Loucy (cell line): ENCODE data around the gene GNAQ.

Source experiments
- H2AFZ ChIP-seq: fragments of 200-600 bp; sonication (generic); 2 replicates; pipeline ENCODE4 v1.6.0; 2016; ENCODE audit warnings: antibody characterized with exemption, mild to moderate bottlenecking, low read length, moderate library complexity
- H3F3A ChIP-seq: fragments of 200-600 bp; 2 replicates; pipeline ENCODE4 v1.6.0; 2016; ENCODE audit warnings: antibody characterized with exemption, low read depth, mild to moderate bottlenecking
- H3K27me3 ChIP-seq: fragments of 200-600 bp; sonication (generic); 2 replicates; pipeline ENCODE4 v1.6.1; 2014; ENCODE audit warnings: low read length, mild to moderate bottlenecking; ENCODE audit not compliant: insufficient read depth, poor library complexity, severe bottlenecking
- H3K36me3 ChIP-seq: fragments of 200-600 bp; sonication (generic); 2 replicates; pipeline ENCODE4 v1.6.1; 2016; ENCODE audit warnings: low read length; ENCODE audit not compliant: insufficient read depth
- H3K4me1 ChIP-seq: fragments of 200-600 bp; sonication (generic); 2 replicates; pipeline ENCODE4 v1.5.1; 2014; ENCODE audit warnings: low read length, mild to moderate bottlenecking; ENCODE audit not compliant: insufficient read depth, poor library complexity, severe bottlenecking
- H3K4me2 ChIP-seq: fragments of 200-600 bp; sonication (generic); 2 replicates; pipeline ENCODE4 v1.6.0; 2014; ENCODE audit warnings: antibody characterized with exemption, low read length, low read depth, mild to moderate bottlenecking; ENCODE audit not compliant: poor library complexity, severe bottlenecking
- H3K4me3 ChIP-seq: fragments of 200-600 bp; sonication (generic); 2 replicates; pipeline ENCODE4 v1.5.1; 2014; ENCODE audit warnings: low read length, mild to moderate bottlenecking, mixed read lengths; ENCODE audit not compliant: poor library complexity, severe bottlenecking
- H3K79me2 ChIP-seq: fragments of 200-600 bp; sonication (generic); 2 replicates; pipeline ENCODE4 v1.6.1; 2014; ENCODE audit warnings: low read length; ENCODE audit not compliant: insufficient read depth
- H3K9ac ChIP-seq: fragments of 200-600 bp; sonication (generic); 2 replicates; pipeline ENCODE4 v1.6.0; 2014; ENCODE audit warnings: mild to moderate bottlenecking, low read depth, low read length, moderate library complexity; ENCODE audit not compliant: poor library complexity, severe bottlenecking
- H3K9me2 ChIP-seq: fragments of 200-600 bp; sonication (generic); replicated peaks from 2 replicates; pipeline ENCODE4 v1.6.1; 2016; ENCODE audit warnings: low read depth, low read length, mixed read lengths
- H3K9me3 ChIP-seq: fragments of 200-600 bp; sonication (generic); 2 replicates; pipeline ENCODE4 v1.6.1; 2014; ENCODE audit warnings: mild to moderate bottlenecking, antibody characterized with exemption, low read length, low read depth; ENCODE audit not compliant: insufficient read depth
- H4K20me1 ChIP-seq: fragments of 200-600 bp; sonication (generic); 2 replicates; pipeline ENCODE4 v1.6.0; 2014; ENCODE audit warnings: antibody characterized with exemption, low read length, mild to moderate bottlenecking; ENCODE audit not compliant: insufficient read depth, poor library complexity, severe bottlenecking
- CTCF ChIP-seq: fragments of 200-600 bp; sonication (generic); conservative IDR thresholded peaks from 2 replicates; pipeline ENCODE4 v1.5.1; 2014; ENCODE audit warnings: mild to moderate bottlenecking, antibody characterized with exemption, low read length
- EZH2phosphoT487 ChIP-seq: fragments of 200-600 bp; IDR thresholded peaks from 2 replicates; pipeline ENCODE4 v1.6.1; 2018; ENCODE audit warnings: antibody characterized with exemption, mild to moderate bottlenecking, moderate library complexity, borderline replicate concordance

The GNAQ gene

DNA sequence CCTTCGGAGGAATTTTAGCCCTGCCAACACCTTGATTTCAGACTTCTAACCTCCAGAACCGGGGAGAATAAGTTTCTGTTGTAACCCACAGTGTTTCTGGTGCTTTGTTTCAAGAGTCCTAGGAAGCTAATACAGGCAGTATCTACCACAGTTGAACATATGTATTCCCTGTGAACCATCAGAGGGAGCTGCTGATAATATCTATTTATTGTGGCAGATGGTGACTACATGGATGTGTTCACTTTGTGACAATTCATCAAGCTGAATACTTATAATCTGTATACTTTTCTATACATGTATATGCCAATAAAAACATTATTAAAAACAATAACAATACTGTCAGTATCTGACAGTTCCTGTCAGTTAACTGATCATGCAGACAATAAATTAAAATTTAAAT is 246.3 kb downstream of the GNAQ start:
- Histone ChIP-seq H3F3A (no peaks in the 10 kb centered on the region), H3K4me1 (no peaks in the 10 kb centered on the region), H3K4me3 (no peak overlapping the region), H3K36me3 (peaks cover 83% of the 10 kb centered on the region), H3K9ac (no peak overlapping the region), H3K27me3 (no peaks in the 10 kb centered on the region), H3K4me2 (no peak overlapping the region), H3K9me3 (no peaks in the 10 kb centered on the region), H3K79me2 (peaks cover 3% of the 10 kb centered on the region; the same call in 1 of the 2 replicates), H4K20me1 (no peaks in the 10 kb centered on the region), H2AFZ (no peak overlapping the region), H3K9me2 (no peaks in the 10 kb centered on the region)
- no peak for TF ChIP-seq EZH2phosphoT487
- TF ChIP-seq CTCF: no peak

- no peak for TF ChIP-seq CTCF
- no peak for TF ChIP-seq EZH2phosphoT487
- Histone ChIP-seq H3K27me3 (no peaks in the 10 kb centered on the region), H3K4me1 (no peaks in the 10 kb centered on the region), H2AFZ (no peak overlapping the region), H3K9me3 (no peaks in the 10 kb centered on the region; the same call in 1 of the 2 replicates), H3K9me2 (no peaks in the 10 kb centered on the region), H3K4me2 (no peak overlapping the region), H3K4me3 (no peak overlapping the region), H3K9ac (no peak overlapping the region), H4K20me1 (no peaks in the 10 kb centered on the region), H3F3A (no peaks in the 10 kb centered on the region), H3K79me2 (peaks cover 18% of the 10 kb centered on the region; the same call in 1 of the 2 replicates), H3K36me3 (peaks cover 81% of the 10 kb centered on the region)
Observed at GRCh38 chr9:77783518-77783917, 248.1 kb downstream of the GNAQ start.

- Histone ChIP-seq H3K9me2 (no peaks in the 10 kb centered on the region), H3K4me2 (no peak overlapping the region), H3K27me3 (no peaks in the 10 kb centered on the region), H3K36me3 (peaks cover 71% of the 10 kb centered on the region), H3K9me3 (peaks cover 24% of the 10 kb centered on the region), H3K4me3 (no peak overlapping the region), H2AFZ (no peak overlapping the region), H3K9ac (no peak overlapping the region), H4K20me1 (no peaks in the 10 kb centered on the region), H3K4me1 (no peaks in the 10 kb centered on the region), H3K79me2 (peaks cover 52% of the 10 kb centered on the region), H3F3A (no peaks in the 10 kb centered on the region)
- TF ChIP-seq EZH2phosphoT487 (no peak), CTCF (no peak)
Observed at GRCh38 chr9:77779010-77779409, 252.6 kb downstream of the GNAQ start.
